ENCODE measurements around the gene CD276.
"Not testable (repeated sequence)": the region's sequence is repeated elsewhere in the genome, so short reads cannot be mapped to it uniquely, and the experiment has no call there.

DNA sequence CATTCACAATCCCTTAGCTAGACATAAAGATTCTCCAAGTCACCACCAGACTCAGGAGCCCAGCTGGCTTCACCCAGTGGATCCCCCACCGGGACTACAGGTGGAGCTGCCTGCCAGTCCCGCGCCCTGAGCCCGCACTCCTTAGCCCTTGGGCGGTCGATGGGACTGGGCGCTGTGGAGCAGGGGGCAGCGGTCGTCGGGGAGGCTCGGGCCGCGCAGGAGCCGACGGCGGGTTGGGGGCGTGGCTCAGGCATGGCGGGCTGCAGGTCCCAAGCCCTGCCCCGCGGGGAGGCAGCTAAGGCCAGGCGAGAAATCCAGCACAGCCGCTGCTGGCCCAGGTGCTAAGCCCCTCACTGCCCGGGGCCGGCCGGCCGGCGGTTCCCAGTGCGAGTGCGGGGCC lies 47.9 kb downstream of the CD276 start:
- not testable (repeated sequence) for TF ChIP-seq CTCF, POLR2A (IDR thresholded peaks at IDR 0.05)
